ENCODE results near the gene RAB3GAP2. TPM values are rescaled to one million over a fixed set of nuclear protein-coding genes. Genes with fewer than 3 reads are reported as not detected.
A peak's percentile ranks its signal among the peaks of the same experiment; 100 is the strongest.
"Not testable (repeated sequence)": the region's sequence is repeated elsewhere in the genome, so short reads cannot be mapped to it uniquely, and the experiment has no call there.

The RAB3GAP2 gene, protein sequence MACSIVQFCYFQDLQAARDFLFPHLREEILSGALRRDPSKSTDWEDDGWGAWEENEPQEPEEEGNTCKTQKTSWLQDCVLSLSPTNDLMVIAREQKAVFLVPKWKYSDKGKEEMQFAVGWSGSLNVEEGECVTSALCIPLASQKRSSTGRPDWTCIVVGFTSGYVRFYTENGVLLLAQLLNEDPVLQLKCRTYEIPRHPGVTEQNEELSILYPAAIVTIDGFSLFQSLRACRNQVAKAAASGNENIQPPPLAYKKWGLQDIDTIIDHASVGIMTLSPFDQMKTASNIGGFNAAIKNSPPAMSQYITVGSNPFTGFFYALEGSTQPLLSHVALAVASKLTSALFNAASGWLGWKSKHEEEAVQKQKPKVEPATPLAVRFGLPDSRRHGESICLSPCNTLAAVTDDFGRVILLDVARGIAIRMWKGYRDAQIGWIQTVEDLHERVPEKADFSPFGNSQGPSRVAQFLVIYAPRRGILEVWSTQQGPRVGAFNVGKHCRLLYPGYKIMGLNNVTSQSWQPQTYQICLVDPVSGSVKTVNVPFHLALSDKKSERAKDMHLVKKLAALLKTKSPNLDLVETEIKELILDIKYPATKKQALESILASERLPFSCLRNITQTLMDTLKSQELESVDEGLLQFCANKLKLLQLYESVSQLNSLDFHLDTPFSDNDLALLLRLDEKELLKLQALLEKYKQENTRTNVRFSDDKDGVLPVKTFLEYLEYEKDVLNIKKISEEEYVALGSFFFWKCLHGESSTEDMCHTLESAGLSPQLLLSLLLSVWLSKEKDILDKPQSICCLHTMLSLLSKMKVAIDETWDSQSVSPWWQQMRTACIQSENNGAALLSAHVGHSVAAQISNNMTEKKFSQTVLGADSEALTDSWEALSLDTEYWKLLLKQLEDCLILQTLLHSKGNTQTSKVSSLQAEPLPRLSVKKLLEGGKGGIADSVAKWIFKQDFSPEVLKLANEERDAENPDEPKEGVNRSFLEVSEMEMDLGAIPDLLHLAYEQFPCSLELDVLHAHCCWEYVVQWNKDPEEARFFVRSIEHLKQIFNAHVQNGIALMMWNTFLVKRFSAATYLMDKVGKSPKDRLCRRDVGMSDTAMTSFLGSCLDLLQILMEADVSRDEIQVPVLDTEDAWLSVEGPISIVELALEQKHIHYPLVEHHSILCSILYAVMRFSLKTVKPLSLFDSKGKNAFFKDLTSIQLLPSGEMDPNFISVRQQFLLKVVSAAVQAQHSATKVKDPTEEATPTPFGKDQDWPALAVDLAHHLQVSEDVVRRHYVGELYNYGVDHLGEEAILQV (N-terminal part only)
- total RNA-seq, result 10 to 100 TPM; 43.2 to 51.5 TPM

- peak; percentile 95 to 98 for DNase-seq (ENCODE audit: low spot score in 2 of 2)
- peak within 1 kb of the TSS in 1 of 2 donors; percentile 78 for H3K27ac Mint-ChIP-seq
- ATAC-seq, result peak; percentile 97 to 98
- H3K9me3 Mint-ChIP-seq, result peaks cover 0 to 3% of the 10 kb centered on the region in 2 donors
- H3K36me3 Mint-ChIP-seq, result peaks cover 17 to 19% of the 10 kb centered on the region in 2 donors
Measured at GRCh38 chr1:220272047-220272840, at the start of gene RAB3GAP2. TSS of gene RAB3GAP2 (minus strand) at chr1:220272453. CDS start at chr1:220272337, 116 bp downstream.

DNA sequence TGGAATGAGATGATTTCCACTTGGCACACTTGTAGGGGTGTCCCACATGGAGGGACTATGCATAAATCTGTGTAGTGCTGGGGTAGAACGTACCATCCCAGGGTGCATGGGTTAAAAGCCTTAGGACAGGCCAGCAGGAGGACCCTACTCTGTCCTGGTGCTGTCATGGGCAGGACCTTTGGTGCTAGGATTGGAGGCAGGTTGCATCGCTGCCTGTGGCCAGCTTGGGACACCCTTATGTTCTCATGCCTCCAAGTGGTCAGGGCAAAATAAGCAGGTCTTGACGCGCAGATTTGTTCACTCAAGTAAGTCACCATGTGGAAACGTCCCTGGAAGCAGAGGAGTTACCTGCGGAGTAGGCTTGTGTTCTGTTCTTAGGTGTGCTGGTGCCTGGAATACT lies 49.5 kb upstream of the RAB3GAP2 start:
- Mint-ChIP-seq H3K27ac (no peak overlapping the region), H3K36me3 (no peaks in the 10 kb centered on the region), H3K9me3 (no peaks in the 10 kb centered on the region)
- ATAC-seq, result no peak
- no peak for DNase-seq (ENCODE audit: low spot score in 2 of 2)

DNA sequence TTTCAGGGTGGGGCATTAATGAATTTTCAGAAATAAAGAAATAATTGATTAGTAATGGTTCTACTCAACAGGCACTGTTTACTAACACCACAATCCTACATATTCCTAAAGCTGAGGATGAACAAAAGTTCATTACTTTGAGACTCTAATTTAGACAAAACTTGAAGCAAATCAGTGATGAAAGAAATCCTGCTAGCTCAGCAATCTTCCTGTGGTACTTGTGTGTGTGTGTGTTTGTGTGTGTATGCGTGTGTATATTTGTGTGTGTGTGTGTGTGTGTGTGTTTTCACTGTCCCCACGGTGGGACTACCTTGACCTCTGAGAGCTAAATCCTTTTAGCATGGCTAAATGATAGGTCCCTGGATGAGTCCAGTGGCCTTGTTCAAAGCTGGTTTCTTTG lies 48.5 kb upstream of the RAB3GAP2 start:
- Mint-ChIP-seq H3K27ac (no peak overlapping the region), H3K9me3 (no peaks in the 10 kb centered on the region), H3K36me3 (no peaks in the 10 kb centered on the region)
- ATAC-seq (no peak), DNase-seq (ENCODE audit: low spot score in 2 of 2) (no peak)

DNA sequence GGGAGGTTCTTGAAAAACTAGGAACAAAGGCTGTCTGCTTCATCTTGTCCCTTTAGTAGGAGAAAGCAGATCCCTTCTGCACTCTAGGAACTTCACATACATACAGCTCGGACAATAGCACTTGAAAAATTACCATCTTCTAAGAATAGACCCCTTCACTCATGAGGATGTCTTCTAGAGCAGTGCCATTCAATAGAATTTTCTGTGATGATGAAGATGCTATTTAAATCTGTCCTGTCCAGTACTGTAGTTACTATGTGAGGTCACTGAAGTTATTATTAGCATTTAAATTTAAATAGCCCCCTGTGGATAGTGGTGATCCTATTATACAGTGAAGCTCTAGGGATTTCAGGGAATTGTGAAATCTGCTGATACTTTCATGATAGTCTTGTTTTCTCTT lies 46.4 kb upstream of the RAB3GAP2 start:
- DNase-seq (ENCODE audit: low spot score in 2 of 2) (no peak), ATAC-seq (no peak)
- Mint-ChIP-seq H3K27ac (no peak overlapping the region), H3K9me3 (no peaks in the 10 kb centered on the region), H3K36me3 (no peaks in the 10 kb centered on the region)

DNA sequence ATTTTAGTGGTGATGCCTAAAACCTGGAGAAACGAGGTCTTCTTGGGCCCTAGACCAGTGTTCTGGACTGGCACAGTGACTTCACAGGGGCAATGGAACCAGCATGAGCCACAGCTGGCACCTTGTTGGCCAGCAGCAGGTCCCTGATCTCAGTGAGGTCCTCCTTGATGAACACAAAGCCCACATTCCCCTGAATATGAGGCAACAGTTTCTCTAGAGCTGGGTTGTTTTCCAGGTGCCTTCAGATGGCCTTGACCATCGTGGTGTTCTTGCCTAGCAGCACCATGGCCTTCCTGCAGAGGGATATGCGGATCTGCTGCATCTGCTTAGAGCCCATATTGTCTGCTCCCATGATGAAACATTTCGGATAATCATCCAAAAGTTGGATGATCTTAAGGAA lies 44.9 kb upstream of the RAB3GAP2 start:
- H3K36me3 Mint-ChIP-seq, result no peaks in the 10 kb centered on the region
- ATAC-seq, result no peak
- no peak for DNase-seq (ENCODE audit: low spot score in 2 of 2)
- no peaks in the 10 kb centered on the region for H3K9me3 Mint-ChIP-seq
- no peak overlapping the region for H3K27ac Mint-ChIP-seq

DNA sequence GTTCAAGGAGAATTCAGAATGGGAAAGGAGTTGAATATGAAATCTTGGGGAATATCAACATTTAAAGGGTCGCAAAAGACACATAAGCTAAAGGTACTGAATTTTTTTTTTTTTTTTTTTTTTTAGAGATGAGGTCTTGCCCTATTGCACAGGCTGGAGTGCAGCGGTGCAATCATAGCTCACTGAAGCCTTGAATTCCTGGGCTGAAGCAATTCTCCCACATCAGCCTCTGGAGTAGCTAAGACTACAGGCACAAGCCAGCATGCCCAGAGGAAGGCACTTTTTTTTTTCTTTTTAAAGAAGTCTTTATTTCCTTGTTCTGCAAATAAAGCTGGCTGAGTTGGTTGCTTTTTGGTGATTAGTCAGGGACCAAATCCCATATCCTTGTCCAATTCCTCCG lies 44.1 kb upstream of the RAB3GAP2 start:
- DNase-seq (ENCODE audit: low spot score in 2 of 2) (no peak), ATAC-seq (no peak)
- Mint-ChIP-seq H3K9me3 (no peaks in the 10 kb centered on the region), H3K36me3 (no peaks in the 10 kb centered on the region), H3K27ac (no peak overlapping the region)

DNA sequence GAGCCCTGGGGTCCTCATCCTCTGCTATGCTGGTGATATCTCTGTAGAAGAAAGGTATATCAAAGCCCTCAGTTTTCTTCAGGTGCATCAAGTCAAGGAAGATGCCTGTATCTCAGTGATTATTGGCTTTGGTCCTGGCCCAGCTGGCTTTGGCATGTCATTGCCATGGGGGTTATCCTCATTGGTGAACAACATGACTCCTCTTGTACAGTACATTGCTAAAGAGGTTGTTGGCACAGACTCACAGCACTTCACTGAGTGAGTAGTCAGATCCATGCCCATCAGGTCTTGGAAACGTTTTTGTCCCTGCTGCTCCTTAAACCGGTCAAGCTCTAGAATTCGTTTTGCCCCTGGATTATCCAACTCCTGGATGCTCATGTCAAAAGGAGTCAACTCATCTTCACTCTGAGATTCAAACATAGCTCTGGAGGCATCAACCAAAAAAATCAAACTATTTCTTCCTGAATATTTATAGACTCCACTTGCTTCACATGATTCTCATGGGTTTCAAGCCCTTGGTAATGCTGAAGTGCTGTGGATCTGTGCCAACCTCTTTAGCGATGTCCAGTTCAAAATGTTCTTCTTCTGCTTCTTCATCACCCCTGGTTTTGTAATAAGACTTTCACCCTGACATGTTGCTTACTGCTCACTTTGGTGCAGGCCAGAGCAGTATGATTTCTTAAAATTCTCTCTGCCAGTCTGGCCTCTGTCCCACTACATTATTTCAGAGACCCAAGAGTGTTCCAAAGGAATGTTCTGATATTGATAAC lies 43.0 kb upstream of the RAB3GAP2 start:
- ATAC-seq, result no peak
- Mint-ChIP-seq H3K36me3 (no peaks in the 10 kb centered on the region), H3K9me3 (no peaks in the 10 kb centered on the region)

GRCh38 chr1:220313576-220313975 lies 41.3 kb upstream of the RAB3GAP2 start:
- Mint-ChIP-seq H3K36me3 (no peaks in the 10 kb centered on the region), H3K9me3 (no peaks in the 10 kb centered on the region), H3K27ac (no peak overlapping the region)
- no peak for DNase-seq (ENCODE audit: low spot score in 2 of 2)
- no peak for ATAC-seq

More for the DNA sequence above, 43.0 kb upstream of the RAB3GAP2 start:
- no peak for DNase-seq (ENCODE audit: low spot score in 2 of 2)
- H3K27ac Mint-ChIP-seq, result no peak overlapping the region

DNA sequence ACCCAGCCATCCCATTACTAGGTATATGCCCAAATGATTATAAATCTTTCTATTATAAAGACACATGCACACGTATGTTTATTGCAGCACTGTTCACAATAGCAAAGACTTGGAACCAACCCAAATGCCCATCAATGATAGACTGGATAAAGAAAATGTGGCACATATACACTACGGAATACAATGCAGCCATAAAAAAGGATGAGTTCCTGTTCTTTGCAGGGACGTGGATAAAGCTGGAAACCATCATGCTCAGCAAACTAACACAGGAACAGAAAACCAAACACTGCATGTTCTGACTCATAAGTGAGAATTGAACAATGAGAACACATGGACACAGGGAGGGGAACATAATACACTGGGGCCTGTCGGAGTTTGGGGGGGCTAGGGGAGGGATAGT lies 37.9 kb upstream of the RAB3GAP2 start:
- H3K36me3 Mint-ChIP-seq; H3K27ac Mint-ChIP-seq; DNase-seq (ENCODE audit: low spot score in 2 of 2); ATAC-seq; H3K9me3 Mint-ChIP-seq: not testable (repeated sequence)

GRCh38 chr1:220307607-220308006 lies 35.4 kb upstream of the RAB3GAP2 start:
- Mint-ChIP-seq H3K36me3 (no peaks in the 10 kb centered on the region), H3K27ac (no peak overlapping the region), H3K9me3 (peaks cover 0 to 3% of the 10 kb centered on the region in 2 donors)
- DNase-seq (ENCODE audit: low spot score in 2 of 2) (no peak), ATAC-seq (no peak)

- DNase-seq (ENCODE audit: low spot score in 2 of 2), result no peak
Measured at GRCh38 chr1:220306339-220306738, 34.1 kb upstream of the RAB3GAP2 start.

GRCh38 chr1:220303871-220304270 lies 31.6 kb upstream of the RAB3GAP2 start:
- peaks cover 0 to 3% of the 10 kb centered on the region in 2 donors for H3K9me3 Mint-ChIP-seq
- ATAC-seq, result no peak
- H3K27ac Mint-ChIP-seq, result no peak overlapping the region

More at GRCh38 chr1:220306339-220306738, 34.1 kb upstream of the RAB3GAP2 start:
- H3K9me3 Mint-ChIP-seq, result peaks cover 0 to 3% of the 10 kb centered on the region in 2 donors
- H3K27ac Mint-ChIP-seq, result no peak overlapping the region
- ATAC-seq, result no peak
- no peaks in the 10 kb centered on the region for H3K36me3 Mint-ChIP-seq

GRCh38 chr1:220301630-220302029 lies 29.4 kb upstream of the RAB3GAP2 start:
- Mint-ChIP-seq H3K27ac (no peak overlapping the region), H3K9me3 (peaks cover 0 to 3% of the 10 kb centered on the region in 2 donors), H3K36me3 (no peaks in the 10 kb centered on the region)
- DNase-seq (ENCODE audit: low spot score in 2 of 2) (no peak), ATAC-seq (no peak)

More at GRCh38 chr1:220303871-220304270, 31.6 kb upstream of the RAB3GAP2 start:
- DNase-seq (ENCODE audit: low spot score in 2 of 2), result no peak
- no peaks in the 10 kb centered on the region for H3K36me3 Mint-ChIP-seq

GRCh38 chr1:220300442-220301121 lies 28.3 kb upstream of the RAB3GAP2 start:
- ATAC-seq, result no peak
- H3K36me3 Mint-ChIP-seq, result no peaks in the 10 kb centered on the region
- DNase-seq (ENCODE audit: low spot score in 2 of 2), result no peak
- H3K27ac Mint-ChIP-seq, result no peak overlapping the region
- no peaks in the 10 kb centered on the region for H3K9me3 Mint-ChIP-seq

- DNase-seq (ENCODE audit: low spot score in 2 of 2) (no peak), ATAC-seq (no peak)
- no peak overlapping the region for H3K27ac Mint-ChIP-seq
- no peaks in the 10 kb centered on the region for H3K36me3 Mint-ChIP-seq
- H3K9me3 Mint-ChIP-seq, result no peaks in the 10 kb centered on the region
Measured at GRCh38 chr1:220299337-220299736, 27.1 kb upstream of the RAB3GAP2 start.
